ENCODE data around the gene DERA. TPM values are rescaled to one million over a fixed set of nuclear protein-coding genes. Genes with fewer than 3 reads are reported as not detected.
"Not testable (repeated sequence)": the region's sequence is repeated elsewhere in the genome, so short reads cannot be mapped to it uniquely, and the experiment has no call there.

Gene DERA
- total RNA-seq, 1 donor = 47.4 TPM

DNA sequence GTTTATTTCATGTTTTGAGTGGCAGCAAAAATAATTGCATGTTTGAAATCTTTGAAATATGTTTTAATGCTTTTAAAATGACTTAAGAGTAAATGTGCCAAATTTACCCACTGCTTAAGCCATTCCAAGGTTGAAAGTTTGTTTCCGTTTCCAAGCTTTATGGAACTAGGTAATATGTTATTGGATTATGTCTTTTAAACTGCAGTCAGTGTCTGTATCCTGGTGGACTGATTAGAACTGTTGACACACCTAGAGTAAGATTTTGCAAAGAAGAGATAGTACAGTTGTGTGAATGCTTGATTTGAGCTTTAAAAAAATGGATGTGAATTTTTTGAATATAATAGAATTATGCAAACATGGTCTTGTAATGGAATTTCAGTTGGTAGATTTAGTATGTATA, 135.1 kb downstream of the DERA start:
- Histone ChIP-seq H3K4me2 (ENCODE audit: insufficient read depth, low read length) (no peak overlapping the region), H3K79me2 (ENCODE audit: insufficient read depth, low read length) (no peaks in the 10 kb centered on the region), H3K27ac (ENCODE audit: low read depth, low read length) (no peak overlapping the region), H3K4me1 (ENCODE audit: insufficient read depth, low read length) (no peaks in the 10 kb centered on the region), H3K36me3 (ENCODE audit: insufficient read depth, low read length) (no peaks in the 10 kb centered on the region), H3K9me3 (ENCODE audit: low read depth, low read length) (no peaks in the 10 kb centered on the region), H3K4me3 (ENCODE audit: insufficient read depth, low read length) (no peak overlapping the region), H3K27me3 (ENCODE audit: insufficient read depth, low read length) (no peaks in the 10 kb centered on the region), H2AFZ (ENCODE audit: low read length) (no peak overlapping the region), H4K20me1 (ENCODE audit: insufficient read depth, low read length) (no peaks in the 10 kb centered on the region)
- no peak for DNase-seq (ENCODE audit: insufficient read length, low spot score, missing footprints)
- TF ChIP-seq, protein P1, sequence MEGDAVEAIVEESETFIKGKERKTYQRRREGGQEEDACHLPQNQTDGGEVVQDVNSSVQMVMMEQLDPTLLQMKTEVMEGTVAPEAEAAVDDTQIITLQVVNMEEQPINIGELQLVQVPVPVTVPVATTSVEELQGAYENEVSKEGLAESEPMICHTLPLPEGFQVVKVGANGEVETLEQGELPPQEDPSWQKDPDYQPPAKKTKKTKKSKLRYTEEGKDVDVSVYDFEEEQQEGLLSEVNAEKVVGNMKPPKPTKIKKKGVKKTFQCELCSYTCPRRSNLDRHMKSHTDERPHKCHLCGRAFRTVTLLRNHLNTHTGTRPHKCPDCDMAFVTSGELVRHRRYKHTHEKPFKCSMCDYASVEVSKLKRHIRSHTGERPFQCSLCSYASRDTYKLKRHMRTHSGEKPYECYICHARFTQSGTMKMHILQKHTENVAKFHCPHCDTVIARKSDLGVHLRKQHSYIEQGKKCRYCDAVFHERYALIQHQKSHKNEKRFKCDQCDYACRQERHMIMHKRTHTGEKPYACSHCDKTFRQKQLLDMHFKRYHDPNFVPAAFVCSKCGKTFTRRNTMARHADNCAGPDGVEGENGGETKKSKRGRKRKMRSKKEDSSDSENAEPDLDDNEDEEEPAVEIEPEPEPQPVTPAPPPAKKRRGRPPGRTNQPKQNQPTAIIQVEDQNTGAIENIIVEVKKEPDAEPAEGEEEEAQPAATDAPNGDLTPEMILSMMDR (IDR thresholded peaks at IDR 0.05; ENCODE audit: extremely low read depth, low read depth, low read length) = no peak

DNA sequence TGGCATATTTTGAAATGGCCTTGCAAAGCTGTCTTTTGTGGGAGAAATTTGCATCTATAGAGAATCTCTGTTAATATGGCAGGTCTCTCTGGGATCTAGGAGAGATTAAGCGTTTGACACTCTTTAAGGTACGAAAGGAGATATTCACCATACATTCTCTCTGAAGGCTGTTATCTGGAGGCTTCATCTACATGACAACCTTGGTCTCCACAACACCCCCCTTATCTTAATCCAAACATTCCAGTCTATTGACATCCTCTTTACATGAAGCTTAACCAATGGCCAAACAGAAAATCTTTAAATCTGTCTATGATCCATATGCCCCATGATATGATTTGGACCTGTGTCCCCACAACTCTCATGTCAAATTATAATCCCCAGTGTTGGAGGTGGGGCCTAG, 137.4 kb downstream of the DERA start:
- Histone ChIP-seq H3K4me1 (ENCODE audit: insufficient read depth, low read length) (no peaks in the 10 kb centered on the region), H3K27ac (ENCODE audit: low read depth, low read length) (no peak overlapping the region), H3K27me3 (ENCODE audit: insufficient read depth, low read length) (no peaks in the 10 kb centered on the region), H4K20me1 (ENCODE audit: insufficient read depth, low read length) (no peaks in the 10 kb centered on the region), H2AFZ (ENCODE audit: low read length) (no peak overlapping the region), H3K4me3 (ENCODE audit: insufficient read depth, low read length) (no peak overlapping the region), H3K79me2 (ENCODE audit: insufficient read depth, low read length) (no peaks in the 10 kb centered on the region), H3K36me3 (ENCODE audit: insufficient read depth, low read length) (no peaks in the 10 kb centered on the region), H3K4me2 (ENCODE audit: insufficient read depth, low read length) (no peak overlapping the region), H3K9me3 (ENCODE audit: low read depth, low read length) (no peaks in the 10 kb centered on the region)
- TF ChIP-seq, protein P1 (IDR thresholded peaks at IDR 0.05; ENCODE audit: extremely low read depth, low read depth, low read length) = no peak
- DNase-seq (ENCODE audit: insufficient read length, low spot score, missing footprints) = no peak

DNA sequence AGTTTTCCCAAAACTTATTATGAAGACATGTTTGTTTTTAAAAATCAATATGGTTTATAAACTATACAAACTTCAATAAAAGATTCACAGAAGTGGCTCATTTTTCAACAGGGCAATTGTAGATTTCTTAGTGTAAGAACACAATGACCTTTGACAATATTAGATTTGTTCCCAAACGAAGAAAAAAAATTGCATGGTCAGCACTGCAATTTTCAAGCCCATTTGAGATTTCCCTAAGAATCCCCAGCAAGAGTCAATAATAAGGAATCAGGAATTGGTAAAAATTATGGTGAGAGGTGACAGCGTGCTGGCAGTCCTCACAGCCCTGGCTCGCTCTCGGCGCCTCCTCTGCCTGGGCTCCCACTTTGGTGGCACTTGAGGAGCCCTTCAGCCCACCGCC, 145.8 kb downstream of the DERA start:
- no peaks in the 10 kb centered on the region for H3K27me3 ChIP-seq (ENCODE audit: insufficient read depth, low read length)
- H3K4me1 ChIP-seq (ENCODE audit: insufficient read depth, low read length) = no peaks in the 10 kb centered on the region
- no peaks in the 10 kb centered on the region for H3K36me3 ChIP-seq (ENCODE audit: insufficient read depth, low read length)
- H3K4me2 ChIP-seq (ENCODE audit: insufficient read depth, low read length) = no peak overlapping the region
- H3K9me3 ChIP-seq (ENCODE audit: low read depth, low read length) = no peaks in the 10 kb centered on the region
- DNase-seq (ENCODE audit: insufficient read length, low spot score, missing footprints) = no peak
- TF ChIP-seq, protein P1 (IDR thresholded peaks at IDR 0.05; ENCODE audit: extremely low read depth, low read depth, low read length) = no peak
- H2AFZ ChIP-seq (ENCODE audit: low read length) = no peak overlapping the region
- H4K20me1 ChIP-seq (ENCODE audit: insufficient read depth, low read length) = no peaks in the 10 kb centered on the region
- no peak overlapping the region for H3K27ac ChIP-seq (ENCODE audit: low read depth, low read length)
- no peak overlapping the region for H3K4me3 ChIP-seq (ENCODE audit: insufficient read depth, low read length)
- no peaks in the 10 kb centered on the region for H3K79me2 ChIP-seq (ENCODE audit: insufficient read depth, low read length)

DNA sequence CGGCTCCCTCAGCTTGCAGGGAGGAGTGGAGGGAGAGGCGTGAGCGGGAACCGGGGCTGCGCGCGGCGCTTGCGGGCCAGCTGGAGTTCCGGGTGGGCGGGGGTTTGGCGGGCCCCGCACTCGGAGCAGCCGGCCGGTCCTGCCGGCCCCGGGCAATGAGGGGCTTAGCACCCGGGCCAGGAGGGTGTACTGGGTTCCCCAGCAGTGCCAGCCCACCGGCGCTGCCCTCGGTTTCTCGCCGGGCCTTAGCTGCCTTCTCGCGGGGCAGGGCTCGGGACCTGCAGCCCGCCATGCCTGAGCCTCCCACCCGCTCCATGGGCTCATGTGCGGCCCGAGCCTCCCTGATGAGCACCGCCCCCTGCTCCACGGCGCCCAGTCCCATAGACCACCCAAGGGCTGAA, 146.2 kb downstream of the DERA start:
- not testable (repeated sequence) for H3K36me3 ChIP-seq (ENCODE audit: insufficient read depth, low read length); H3K9me3 ChIP-seq (ENCODE audit: low read depth, low read length); H2AFZ ChIP-seq (ENCODE audit: low read length); DNase-seq (ENCODE audit: insufficient read length, low spot score, missing footprints); H3K4me1 ChIP-seq (ENCODE audit: insufficient read depth, low read length); H3K4me2 ChIP-seq (ENCODE audit: insufficient read depth, low read length); H3K27ac ChIP-seq (ENCODE audit: low read depth, low read length); H3K27me3 ChIP-seq (ENCODE audit: insufficient read depth, low read length); H3K79me2 ChIP-seq (ENCODE audit: insufficient read depth, low read length); H3K4me3 ChIP-seq (ENCODE audit: insufficient read depth, low read length); H4K20me1 ChIP-seq (ENCODE audit: insufficient read depth, low read length)
